HT-29 (cell line): ENCODE data around the gene DYSF. TPM values are rescaled to one million over a fixed set of nuclear protein-coding genes. Genes with fewer than 3 reads are reported as not detected.
A peak's percentile ranks its signal among the peaks of the same experiment; 100 is the strongest.

Experiments used
- DNase-seq: peaks from one replicate; pipeline ENCODE4 v3.0.0-alpha.2; 2015; ENCODE audit warnings: low spot score
- total RNA-seq: library from RNA; depleted of rRNA; stranded (reverse); fragments of >200 nt; shearing (Covaris generic); gene quantifications from 2 replicates; pipeline ENCODE4 v1.2.3, GENCODE V29; 2014

DYSF gene
- total RNA-seq, 1 experiment from 2014 or later = not detected

DNA sequence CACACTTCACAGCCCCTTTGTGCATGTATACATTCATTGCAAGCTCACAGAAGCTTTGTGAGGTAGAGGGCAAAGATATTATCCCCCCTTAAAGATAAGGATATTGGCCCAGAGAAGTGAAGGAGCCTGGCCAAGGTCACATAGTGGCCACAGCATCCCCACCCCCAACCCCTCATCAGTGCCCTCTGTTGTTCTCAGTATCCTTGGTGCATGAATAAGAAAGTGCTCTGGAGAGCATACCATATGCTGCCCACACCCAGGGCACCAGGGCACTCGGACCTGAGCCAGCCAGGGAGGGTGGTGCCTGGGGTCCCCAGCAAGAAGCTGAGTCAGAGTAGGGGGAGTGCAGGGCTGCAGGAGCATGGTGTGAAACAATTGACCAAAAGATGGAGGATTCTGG is 3.3 kb downstream of the DYSF start:
- no peak for DNase-seq

DNA sequence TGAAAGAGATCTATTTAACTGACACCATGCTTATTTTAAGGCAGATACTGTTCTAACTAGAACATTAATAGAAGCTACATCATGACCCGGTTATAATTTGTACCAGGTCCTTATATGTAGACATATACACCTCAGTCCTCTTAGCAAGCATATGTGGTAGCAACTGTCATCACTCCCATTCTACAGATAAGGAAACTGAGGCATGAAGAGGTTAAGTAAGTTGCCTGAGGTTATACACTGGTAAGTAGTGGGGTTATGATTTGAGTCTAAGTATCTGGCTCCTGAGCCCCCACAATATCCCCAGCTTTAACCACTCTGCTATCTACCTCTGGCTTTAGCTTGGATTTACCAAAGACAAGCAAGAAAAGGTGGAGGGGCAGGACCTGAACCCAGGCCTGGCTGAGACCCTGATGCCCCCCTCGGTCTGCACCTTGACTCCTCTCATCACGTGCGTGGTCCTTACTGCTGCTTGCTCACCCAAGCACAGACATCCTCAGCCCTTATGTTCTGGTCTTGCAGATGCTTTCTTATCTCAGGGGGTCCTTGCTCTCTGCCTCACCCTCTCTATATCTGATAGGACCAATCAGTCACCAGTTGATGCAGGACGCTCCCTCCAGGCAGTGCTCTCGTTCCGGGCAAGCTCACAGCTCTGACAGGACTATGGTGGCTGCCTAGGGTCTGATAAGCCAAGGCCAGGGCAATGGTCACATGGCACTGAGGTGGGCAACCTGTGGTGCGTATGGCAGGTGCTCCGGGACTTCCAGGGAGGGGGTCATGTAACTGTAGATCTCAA is 4.0 kb downstream of the DYSF start:
- no peak for DNase-seq

DNA sequence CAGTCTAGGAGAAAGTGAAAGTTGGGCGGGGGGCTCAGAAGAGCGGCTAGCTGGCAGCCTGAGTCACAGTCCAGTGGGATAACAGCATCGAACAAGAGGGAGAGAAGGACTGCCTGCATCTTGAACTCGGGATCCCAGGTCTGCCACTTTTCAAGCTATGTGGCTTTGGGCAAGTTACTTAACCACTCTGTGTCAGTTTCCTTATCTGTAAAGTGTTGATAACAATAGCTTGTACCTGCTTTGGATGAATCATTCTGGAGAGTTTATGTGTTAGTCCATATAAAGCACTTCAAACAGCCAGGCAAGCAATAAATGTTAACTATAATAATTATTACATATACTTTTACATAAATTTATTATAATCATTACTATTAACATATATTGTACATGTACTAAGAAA is 4.6 kb downstream of the DYSF start:
- DNase-seq = no peak

DNA sequence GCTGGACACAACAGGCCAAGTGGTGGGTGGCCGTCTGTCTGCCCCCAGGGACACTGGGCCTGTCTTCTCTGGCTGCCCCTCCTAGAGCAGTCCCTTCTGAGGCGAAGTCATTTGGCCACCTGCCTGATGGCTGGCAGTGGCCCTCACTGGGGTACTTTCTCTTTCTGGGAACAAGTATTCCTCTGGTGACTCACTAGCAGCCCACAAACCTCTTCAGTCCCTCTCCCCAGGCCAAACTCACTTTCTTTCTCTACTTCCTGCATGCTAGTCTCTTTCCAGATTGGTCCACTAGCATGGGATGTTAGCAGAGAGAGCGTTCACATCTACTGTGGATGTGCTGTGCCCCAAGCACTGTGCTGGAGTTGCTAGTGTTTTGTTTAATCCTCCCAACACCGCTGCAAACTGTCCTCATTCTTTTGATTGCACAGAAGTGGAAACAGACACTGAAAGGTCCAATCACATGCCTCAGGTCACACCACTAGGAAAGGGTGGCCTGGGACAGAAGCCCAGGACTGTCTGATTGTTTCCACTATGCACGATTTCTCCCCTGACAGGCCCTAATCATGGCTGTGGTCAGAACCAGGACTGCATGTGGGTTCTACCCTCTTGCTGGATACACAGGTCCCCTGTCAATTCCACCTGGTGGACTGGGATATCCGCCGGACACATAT is 5.2 kb downstream of the DYSF start:
- DNase-seq = no peak

DNA sequence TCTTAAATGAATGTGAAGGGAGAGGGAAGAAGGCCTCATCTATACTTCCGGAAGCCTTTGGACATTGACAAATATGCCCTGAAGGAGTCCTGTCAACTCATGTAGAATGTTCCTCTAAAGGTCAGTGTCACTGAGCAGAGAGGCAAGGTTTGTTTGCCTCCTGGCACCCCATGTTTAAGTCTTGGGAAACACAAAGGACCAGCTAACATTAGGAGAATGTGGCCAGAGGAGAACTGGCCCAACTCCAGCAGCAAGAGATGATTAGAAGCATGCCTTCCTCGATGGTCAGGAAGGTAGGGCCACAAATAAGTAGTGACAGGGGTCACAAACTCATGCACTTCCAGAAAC is 5.7 kb downstream of the DYSF start:
- no peak for DNase-seq

DNA sequence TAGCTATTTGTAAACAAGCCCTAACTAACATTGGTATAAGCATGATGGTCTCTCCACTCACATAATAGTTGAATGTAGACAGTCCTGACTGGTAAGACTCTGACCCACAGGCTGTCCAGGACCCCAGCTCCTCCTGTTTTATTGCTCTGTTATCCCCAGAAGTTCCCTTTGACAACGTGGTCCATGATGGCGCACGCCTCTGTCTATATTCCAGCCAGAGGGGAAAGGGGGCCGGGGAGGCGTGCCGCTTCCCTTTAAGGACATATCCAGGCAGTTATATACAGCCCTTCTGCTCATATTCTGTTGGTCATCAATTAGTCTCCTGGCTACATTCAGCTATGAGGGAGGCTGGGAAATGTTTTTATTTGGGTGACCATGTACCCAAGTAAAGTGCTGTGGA is 6.7 kb downstream of the DYSF start:
- DNase-seq = no peak

DNA sequence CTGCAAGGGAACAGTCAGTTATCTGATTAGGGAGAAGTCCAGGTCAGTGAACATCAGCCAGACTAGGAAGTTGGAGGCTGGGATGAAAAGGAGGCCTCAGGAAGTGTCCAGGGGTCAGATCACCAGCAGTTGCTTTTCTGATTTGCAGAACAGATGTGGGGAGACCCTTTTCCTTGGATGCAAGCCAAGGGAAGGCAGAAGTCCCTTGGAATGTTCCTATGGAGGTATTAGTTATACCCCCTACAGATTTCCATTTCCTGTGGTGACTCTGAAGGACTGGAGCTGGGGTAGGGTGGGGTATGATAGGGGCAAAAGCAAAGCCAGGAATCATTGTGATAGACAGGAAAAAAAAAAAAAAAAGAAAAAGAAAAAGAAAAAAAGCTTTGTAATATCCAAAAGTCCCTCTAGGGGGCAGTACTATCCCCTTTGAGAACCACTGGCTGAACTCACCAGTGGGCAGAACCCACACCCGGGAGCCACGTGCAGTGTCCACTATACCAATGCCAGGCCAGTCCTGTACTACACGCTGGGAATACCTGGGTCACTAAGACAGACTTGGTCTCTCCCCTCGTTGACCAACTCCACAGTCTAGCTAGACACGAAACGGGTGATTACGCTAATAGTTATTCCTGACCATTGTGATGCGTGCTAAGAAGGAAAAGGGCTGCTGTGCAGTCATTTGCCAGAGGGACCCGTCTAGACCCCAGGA is 7.4 kb downstream of the DYSF start:
- DNase-seq = peak; percentile 55

DNA sequence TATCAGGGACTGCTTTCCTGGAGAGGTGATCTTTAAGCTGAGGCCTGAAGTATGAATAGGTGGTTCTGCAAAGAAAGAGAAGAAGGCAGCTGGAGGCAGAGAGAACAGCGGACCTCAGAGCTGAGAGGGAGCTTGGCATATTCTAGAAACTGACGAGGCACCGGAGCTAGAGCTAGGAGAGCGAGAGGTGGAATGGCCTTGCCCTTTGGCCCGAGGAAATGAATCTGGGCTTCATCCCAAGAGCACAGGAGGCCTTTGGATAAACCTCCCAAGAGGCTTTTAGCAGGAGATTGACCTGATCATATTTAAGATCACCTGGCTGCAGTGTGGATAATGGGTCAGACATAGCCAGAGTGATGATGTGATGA is 7.9 kb downstream of the DYSF start:
- no peak for DNase-seq

DNA sequence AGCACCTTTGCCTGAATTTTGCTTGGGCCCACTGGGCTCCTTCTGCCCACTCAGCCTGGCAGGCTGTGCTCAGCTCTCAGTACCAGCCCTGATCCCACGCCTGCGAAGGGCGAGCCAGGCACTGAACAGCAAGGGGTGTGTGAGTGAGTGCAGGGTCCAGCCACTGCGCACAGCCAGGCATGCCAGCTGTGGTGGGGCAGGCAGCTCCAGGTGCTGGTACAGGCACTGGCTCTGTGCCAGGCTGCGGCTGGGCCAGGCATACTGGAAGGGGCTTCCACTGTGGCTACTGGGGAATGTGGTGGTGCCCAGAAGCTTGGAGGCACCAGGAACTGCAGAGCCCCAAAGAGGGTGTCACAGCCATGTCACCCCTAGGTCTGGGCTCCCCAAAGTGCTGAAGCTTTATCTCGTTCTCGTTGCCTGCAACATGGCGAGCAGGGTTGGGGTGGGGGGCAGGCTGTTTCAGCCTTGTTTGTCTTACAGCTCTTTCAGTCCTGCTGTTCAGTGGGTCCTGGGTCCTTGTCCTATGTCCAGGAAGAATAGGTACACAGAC is 8.8 kb downstream of the DYSF start:
- DNase-seq = no peak

DNA sequence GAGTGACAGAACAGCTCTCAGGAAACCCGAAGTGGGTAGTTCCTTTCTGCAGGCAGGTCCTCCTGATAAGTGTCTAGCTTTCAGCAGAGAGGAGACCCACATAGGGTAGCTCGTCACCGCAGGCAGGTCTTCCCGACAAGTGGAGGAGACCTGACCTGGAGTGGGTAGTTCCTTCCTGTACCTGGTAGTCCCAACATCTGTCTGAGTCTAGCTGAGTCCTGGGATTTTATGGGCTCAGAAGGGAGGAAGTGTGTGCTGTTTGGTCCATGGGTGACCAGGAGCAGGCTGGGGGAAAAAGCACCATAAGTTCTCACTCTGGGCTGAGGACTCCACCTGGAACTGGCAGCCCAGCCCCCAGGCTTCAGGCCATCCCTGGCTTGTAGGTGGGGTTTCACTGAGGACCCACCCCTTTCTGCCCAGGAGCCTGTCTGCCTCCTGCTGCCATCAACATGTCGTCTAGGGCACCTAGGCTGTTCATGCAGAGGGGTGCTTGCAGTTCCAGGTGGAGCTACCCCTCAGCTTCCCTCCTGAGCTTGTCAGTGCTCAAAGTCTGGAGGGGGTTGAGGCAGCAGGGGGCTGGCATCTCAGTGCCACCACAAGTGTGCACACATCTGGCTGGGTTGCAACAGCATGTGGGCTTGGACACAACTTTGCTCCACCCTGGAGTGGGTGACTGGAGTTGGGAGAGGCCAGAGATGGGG is 9.4 kb downstream of the DYSF start:
- DNase-seq = no peak

DNA sequence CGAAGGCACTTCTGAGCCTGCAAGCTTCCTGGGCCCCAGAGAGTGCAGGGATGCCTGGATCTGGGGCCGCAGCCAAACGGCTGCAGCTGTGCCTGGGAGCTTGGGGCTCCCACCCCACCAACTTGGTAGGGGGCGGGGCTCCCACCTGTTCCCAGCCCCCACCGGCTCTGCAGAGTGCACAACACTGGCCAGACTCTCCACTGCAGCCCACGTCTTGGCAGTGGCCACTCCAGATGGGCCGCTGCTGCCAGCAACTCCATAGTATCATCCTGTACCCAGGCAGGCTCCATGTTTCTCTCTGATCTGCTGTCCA is 9.9 kb downstream of the DYSF start:
- DNase-seq = no peak

DNA sequence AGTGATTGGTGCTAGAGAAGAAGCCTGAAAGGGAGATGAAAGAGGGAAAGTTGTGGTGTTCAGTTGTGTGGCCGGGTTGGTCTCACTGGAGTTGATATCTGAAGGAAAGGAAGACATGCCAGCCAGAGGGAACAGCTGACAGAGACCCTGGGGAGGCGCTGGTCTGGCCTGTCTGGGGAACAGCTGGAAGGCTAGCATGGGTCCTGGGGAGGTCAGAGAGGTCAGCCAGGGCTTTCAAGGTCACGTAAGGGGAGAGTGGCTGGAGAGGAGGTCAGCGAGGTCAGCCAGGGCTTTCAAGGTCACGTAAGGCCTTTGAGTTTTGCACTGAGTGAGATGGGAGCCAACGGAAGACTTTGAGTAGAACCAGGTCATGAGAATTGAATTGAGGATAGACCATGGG is 11.0 kb downstream of the DYSF start:
- DNase-seq = no peak

DNA sequence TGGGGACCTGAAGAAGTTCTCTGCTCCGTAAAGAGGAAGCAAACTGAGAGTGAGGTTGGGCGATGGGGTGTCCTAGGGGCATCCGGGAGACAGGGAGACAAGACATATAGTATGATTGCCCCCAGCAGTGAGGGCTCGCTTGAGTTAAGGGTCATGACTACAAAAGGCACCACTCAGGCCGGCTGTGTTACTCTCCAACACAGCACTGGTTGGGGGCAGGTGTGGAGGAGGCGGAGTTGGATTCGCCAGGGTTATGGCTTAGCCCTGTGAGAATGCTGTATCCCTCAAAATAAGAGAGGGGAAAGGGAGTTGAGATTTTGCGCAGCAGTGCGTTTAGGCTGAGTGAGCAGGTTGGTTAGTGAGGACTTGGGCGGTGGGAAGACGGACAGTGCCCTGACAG is 12.0 kb downstream of the DYSF start:
- DNase-seq = no peak

DNA sequence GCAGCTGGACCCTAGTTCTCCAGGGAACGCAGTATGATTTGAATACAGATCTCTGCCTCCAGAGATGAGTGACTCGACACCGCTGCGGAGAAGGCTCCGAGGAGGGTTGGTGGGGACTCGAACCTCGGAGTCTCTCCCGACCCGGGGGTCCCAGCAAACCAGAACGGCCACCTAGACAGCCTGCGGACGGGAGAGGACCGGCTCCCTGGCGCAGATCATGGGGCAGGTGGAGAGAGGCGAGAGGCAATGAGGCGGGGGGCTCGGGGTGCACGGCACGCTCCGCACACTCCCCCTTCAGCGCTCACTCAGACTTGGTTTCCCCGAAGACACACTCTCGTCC is 12.6 kb downstream of the DYSF start:
- no peak for DNase-seq

DNA sequence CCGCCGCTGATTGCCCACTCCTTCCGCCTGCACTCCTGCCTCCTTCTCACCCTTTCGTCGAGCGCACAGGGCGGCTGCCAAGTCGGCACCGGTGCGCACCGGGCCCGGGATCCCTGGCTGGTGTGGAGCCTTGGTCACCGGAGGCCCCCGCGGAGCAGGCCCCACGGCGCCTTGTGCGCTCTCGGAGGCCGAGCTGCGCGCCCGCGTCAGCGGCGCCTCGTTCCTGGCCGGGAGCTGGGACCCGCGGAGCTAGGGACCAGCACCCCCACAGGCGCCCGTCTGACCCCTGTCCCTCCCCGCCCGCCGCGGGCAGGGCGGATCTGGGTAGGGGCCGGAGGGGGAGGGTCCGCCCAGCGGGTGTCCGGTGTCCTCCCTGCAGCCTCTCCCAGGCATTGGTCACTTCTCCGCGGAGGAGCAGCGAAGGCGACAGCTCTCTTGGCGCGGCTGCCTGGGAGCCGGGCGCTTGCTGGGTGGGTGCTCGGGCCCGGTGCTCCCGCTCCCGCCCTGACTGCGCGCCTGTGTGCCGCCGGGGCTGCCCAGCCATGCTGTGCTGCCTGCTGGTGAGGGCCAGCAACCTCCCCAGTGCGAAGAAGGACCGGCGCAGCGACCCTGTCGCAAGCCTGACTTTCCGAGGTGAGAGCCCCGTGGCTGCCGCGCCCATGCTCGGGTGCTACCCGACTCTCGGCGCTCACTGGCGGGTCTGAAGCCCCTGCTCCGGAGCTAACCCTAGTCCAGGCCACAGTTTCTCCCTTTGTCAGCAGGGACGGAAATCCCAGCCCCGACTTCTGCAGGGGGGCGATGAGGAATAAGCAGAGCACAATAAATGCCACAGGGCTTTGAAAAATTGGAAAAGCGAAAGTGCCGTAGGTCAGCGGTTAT is 13.2 kb downstream of the DYSF start:
- no peak for DNase-seq

DNA sequence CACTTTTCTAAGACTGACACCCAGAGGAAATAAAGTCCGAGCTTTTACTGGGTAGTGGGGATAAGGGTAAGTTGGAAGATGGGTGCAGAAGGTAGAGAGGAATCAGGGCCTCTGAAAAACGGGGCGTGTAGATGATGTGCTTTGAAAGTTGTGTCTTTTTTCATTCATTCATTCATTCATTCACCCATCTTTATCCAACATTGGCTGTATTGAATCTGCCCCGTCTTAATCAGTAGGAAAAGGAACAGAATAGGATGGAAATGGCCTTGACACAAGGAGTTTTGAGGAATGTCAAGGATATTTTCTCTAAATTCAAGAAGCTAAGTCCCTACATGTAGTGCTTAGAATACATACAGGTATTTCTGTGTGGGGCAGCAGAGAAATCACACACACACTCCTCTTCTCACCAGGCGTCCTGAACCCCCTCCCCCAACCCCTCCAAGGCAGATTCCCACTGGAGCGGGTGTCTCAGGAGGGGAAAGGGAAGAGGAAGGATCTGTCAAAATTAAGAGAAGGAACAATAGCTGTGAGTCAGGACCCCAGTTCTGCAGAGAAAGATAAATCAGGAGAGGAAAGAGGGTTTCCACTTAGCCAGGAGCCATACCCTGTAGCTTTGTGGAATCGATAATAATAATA is 13.9 kb downstream of the DYSF start:
- DNase-seq = no peak

DNA sequence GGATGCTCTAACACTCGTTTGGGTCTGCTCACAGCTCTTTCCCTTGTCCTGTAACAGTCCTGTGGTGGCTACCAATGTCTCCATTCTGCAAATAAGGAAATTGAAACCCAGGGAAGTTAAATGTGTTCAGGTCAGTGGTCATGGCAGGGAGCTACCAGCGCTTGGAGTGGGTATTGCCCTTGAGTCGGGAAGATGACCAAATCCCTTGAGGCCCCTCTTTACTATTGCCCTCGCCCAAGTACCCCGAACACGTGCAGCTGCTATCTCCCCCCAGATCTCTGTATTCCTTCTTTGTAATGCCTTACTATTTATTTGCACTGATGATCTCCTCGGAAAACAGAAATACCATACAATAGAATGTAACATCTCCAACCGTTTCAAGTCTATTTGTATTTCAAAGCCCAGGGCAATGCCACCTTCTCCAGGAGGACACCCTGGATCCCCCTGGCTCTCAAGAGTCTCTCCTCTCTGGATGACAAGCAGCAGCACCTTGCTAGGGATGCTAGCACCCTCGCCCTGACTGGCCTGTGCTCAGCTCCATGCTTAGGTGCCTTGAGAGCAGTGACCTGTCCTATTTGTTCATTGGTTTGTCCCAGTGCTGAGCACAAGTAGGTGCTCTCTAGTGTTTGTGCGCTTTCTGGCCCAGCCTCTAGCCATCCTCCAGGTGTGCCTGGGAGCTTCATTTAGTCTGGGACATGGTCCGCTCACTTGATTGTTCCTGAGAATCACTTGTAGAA is 15.1 kb downstream of the DYSF start:
- DNase-seq = no peak

DNA sequence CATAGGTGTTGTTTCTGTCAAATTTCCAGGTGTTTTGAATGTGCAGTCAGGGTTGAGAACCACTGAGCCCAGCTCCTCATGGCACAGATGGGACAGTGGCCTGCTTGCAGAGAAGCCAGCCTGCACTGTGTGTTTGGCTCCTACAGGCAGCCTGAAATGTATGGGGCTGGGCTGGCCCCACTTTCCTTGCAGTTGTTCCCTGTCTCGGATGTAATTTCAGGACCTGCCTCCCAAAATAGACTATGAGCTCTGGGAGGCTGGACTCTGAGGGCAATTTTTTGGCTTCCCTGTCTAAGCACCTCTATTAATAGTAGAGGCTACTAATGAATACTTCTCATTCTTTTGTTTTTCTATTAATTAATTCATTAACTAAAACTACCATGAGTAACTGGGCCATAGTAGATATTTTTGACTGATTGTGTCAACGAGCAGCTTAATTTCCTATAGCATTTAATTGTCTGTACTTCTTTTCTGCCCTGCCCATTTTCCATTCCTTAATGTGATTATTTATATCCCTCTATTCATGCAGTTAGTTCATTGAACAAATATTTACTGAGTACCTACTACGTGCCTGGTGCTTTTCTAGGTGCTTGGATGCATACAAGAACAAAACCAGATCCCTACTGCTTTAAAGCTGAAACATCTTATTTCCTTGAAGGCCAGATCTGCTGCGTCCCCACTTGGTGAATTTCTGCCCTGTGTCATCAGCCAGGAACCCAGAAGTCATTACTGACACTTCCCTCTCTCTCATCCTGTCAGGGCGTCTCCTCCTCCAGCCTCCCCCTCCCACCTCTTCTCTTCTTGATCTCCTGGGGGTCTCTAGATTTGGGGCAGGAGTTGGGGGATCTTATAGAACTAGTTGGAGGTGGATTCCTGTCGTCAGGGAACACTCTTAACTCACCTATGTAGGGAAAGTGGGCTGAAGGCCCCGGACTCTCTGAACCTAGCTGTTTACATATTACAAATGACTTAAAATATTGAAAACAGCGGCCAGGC is 16.3 kb downstream of the DYSF start:
- no peak for DNase-seq

DNA sequence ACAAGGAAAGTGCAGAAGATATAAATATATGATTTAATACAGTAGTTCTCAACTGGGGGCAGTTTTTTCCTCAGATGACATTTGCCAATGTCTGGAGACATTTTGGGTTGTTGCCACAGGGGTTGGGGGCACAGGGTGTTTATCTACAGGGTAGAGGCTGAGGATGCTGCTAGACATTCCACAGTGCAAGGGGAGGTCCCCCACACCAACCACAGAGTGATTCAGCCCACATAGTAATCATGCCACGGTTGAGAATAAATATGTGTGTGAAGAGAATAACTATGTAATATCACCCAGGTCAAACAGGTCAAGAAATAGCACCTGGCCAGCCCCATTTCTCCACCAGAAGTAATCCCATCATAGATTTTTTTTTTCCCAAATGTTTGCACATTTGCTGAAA is 17.9 kb downstream of the DYSF start:
- DNase-seq = no peak
